ENCODE measurements around the gene SLC22A5.

The SLC22A5 gene

GRCh38 chr5:132405646-132406045 is 36.1 kb downstream of the SLC22A5 start:
- no peak for TF ChIP-seq CTCF (IDR thresholded peaks at IDR 0.05)

GRCh38 chr5:132406144-132406783 is 36.8 kb downstream of the SLC22A5 start:
- H3K4me1 ChIP-seq: peaks cover 0 to 29% (median 7%) of the 10 kb centered on the region in 4 donors
- intact Hi-C loops (cut with DNase I; ENCODE audit: low total_unique reads): no loop called here
- H3K36me3 ChIP-seq: no peaks in the 10 kb centered on the region
- no peak overlapping the region for H3K27ac ChIP-seq
- no peak overlapping the region for H3K4me3 ChIP-seq
- DNase-seq: no peak
- no peaks in the 10 kb centered on the region for H3K9me3 ChIP-seq
- TF ChIP-seq CTCF (IDR thresholded peaks at IDR 0.05): no peak
- no peaks in the 10 kb centered on the region for H3K27me3 ChIP-seq

More at GRCh38 chr5:132405646-132406045, 36.1 kb downstream of the SLC22A5 start:
- Histone ChIP-seq H3K36me3 (no peaks in the 10 kb centered on the region), H3K27me3 (no peaks in the 10 kb centered on the region), H3K4me3 (no peak overlapping the region), H3K27ac (no peak overlapping the region), H3K9me3 (no peaks in the 10 kb centered on the region), H3K4me1 (peaks cover 0 to 28% (median 5%) of the 10 kb centered on the region in 4 donors)
- no peak for DNase-seq
- intact Hi-C loops (cut with DNase I; ENCODE audit: low total_unique reads): no loop called here

GRCh38 chr5:132407970-132408369 is 38.5 kb downstream of the SLC22A5 start:
- no peak for DNase-seq
- Histone ChIP-seq H3K9me3 (no peaks in the 10 kb centered on the region), H3K4me3 (no peak overlapping the region), H3K27me3 (no peaks in the 10 kb centered on the region), H3K4me1 (peaks cover 0 to 46% (median 13%) of the 10 kb centered on the region in 4 donors), H3K36me3 (no peaks in the 10 kb centered on the region), H3K27ac (peak overlapping the region in 1 of 2 donors; percentile 96)
- TF ChIP-seq CTCF (IDR thresholded peaks at IDR 0.05): no peak
- intact Hi-C loops (cut with DNase I; ENCODE audit: low total_unique reads): no loop called here

- H3K27ac ChIP-seq: peak overlapping the region; percentile 96 to 98
- intact Hi-C loops (cut with DNase I; ENCODE audit: low total_unique reads): no loop called here
- H3K9me3 ChIP-seq: no peaks in the 10 kb centered on the region
- no peaks in the 10 kb centered on the region for H3K27me3 ChIP-seq
- peaks cover 0 to 50% (median 13%) of the 10 kb centered on the region in 4 donors for H3K4me1 ChIP-seq
- DNase-seq: no peak
- no peaks in the 10 kb centered on the region for H3K36me3 ChIP-seq
- TF ChIP-seq CTCF (IDR thresholded peaks at IDR 0.05): no peak
- no peak overlapping the region for H3K4me3 ChIP-seq
These were observed 38.9 kb downstream of the SLC22A5 start for GRCh38 chr5:132408456-132408855.

GRCh38 chr5:132408965-132409364 is 39.5 kb downstream of the SLC22A5 start:
- Histone ChIP-seq H3K4me1 (peaks cover 0 to 56% (median 13%) of the 10 kb centered on the region in 4 donors), H3K4me3 (no peak overlapping the region), H3K27me3 (no peaks in the 10 kb centered on the region), H3K9me3 (no peaks in the 10 kb centered on the region), H3K36me3 (no peaks in the 10 kb centered on the region), H3K27ac (peak overlapping the region; percentile 96 to 98)
- TF ChIP-seq CTCF (IDR thresholded peaks at IDR 0.05): no peak
- intact Hi-C loops (cut with DNase I; ENCODE audit: low total_unique reads): no loop called here
- DNase-seq: no peak

All from tibial artery (tissue), 4 donors.